Muscle of arm (tissue), 12 donors: ENCODE results near the gene NRAP. TPM values are rescaled to one million over a fixed set of nuclear protein-coding genes. Genes with fewer than 3 reads are reported as not detected.

Source experiments
- DNase-seq: peaks from one replicate; pipeline ENCODE4 v3.0.0-alpha.2; 2013
- polyA plus RNA-seq, 12 donors: library from polyadenylated mRNA; unstranded; fragments of 120-200 nt; gene quantifications; one replicate each; pipeline ENCODE4 v1.2.1, GENCODE V29; 2013; ENCODE audit not compliant: insufficient read length in 12 of 12

NRAP gene
- polyA plus RNA-seq, 12 donors: 5.2 to 72.1 (median 7.7) TPM; not detected in 1

GRCh38 chr10:113641702-113642101 is 22.1 kb downstream of the NRAP start:
- no peak for DNase-seq

GRCh38 chr10:113639966-113640365 is 23.9 kb downstream of the NRAP start:
- no peak for DNase-seq

- no peak for DNase-seq
These were observed 32.0 kb downstream of the NRAP start for GRCh38 chr10:113631684-113632367.

GRCh38 chr10:113630929-113631533 is 32.8 kb downstream of the NRAP start:
- DNase-seq: no peak

GRCh38 chr10:113628607-113629153 is 35.2 kb downstream of the NRAP start:
- no peak for DNase-seq

GRCh38 chr10:113627836-113628235 is 36.0 kb downstream of the NRAP start:
- DNase-seq: no peak

- no peak for DNase-seq
These were observed 37.0 kb downstream of the NRAP start for GRCh38 chr10:113626809-113627355.

GRCh38 chr10:113625461-113626186 is 38.2 kb downstream of the NRAP start:
- DNase-seq: no peak

- no peak for DNase-seq
These were observed 41.0 kb downstream of the NRAP start for GRCh38 chr10:113622831-113623230.

- DNase-seq: no peak
These were observed 42.0 kb downstream of the NRAP start for GRCh38 chr10:113621799-113622198.

GRCh38 chr10:113620936-113621335 is 42.9 kb downstream of the NRAP start:
- DNase-seq: no peak

GRCh38 chr10:113620511-113620910 is 43.3 kb downstream of the NRAP start:
- no peak for DNase-seq

GRCh38 chr10:113619401-113619800 is 44.4 kb downstream of the NRAP start:
- no peak for DNase-seq

- no peak for DNase-seq
These were observed 45.5 kb downstream of the NRAP start for GRCh38 chr10:113618338-113618737.

- DNase-seq: no peak
These were observed 46.8 kb downstream of the NRAP start for GRCh38 chr10:113617086-113617485.

- DNase-seq: no peak
These were observed 47.4 kb downstream of the NRAP start for GRCh38 chr10:113616244-113617074.

GRCh38 chr10:113613977-113614690 is 49.7 kb downstream of the NRAP start:
- DNase-seq: no peak

- DNase-seq: no peak
These were observed 50.4 kb downstream of the NRAP start for GRCh38 chr10:113613427-113613826.

GRCh38 chr10:113612154-113612553 is 51.7 kb downstream of the NRAP start:
- DNase-seq: no peak
